ENCODE data around the gene SLC24A1. TPM values are rescaled to one million over a fixed set of nuclear protein-coding genes. Genes with fewer than 3 reads are reported as not detected.

SLC24A1 gene
- total and polyA plus RNA-seq, 4 donors, result 4.8 to 13.5 (median 7.4) TPM

- Histone ChIP-seq H3K9me3 (ENCODE audit: control insufficient read depth, low read length) (no peaks in the 10 kb centered on the region), H3K36me3 (ENCODE audit: control insufficient read depth in 1 of 2, insufficient read depth in 2 of 2, low read length in 1 of 2) (peaks cover 2 to 5% of the 10 kb centered on the region in 2 donors), H3K4me3 (ENCODE audit: low read length in 2 of 2) (no peak overlapping the region), H3K27me3 (ENCODE audit: control insufficient read depth in 1 of 2, insufficient read depth in 2 of 2, low read length in 1 of 2) (no peaks in the 10 kb centered on the region), H3K27ac (ENCODE audit: low read depth in 1 of 2, low read length in 2 of 2) (no peak overlapping the region), H3K4me1 (ENCODE audit: control insufficient read depth in 1 of 2, insufficient read depth in 2 of 2, low read length in 2 of 2) (no peaks in the 10 kb centered on the region)
- WGBS, 2 donors, result 88 to 90% methylated on average over 3 of the region's 3 CpGs
- DNase-seq, result no peak
- intact Hi-C loops (cut with DNase I), result no loop called here
- ATAC-seq (ENCODE audit: low FRiP score), result no peak
Measured at GRCh38 chr15:65666257-65666656, 44.5 kb downstream of the SLC24A1 start.

- no peak overlapping the region for H3K27ac ChIP-seq (ENCODE audit: low read depth in 1 of 2, low read length in 2 of 2)
- no peak for DNase-seq
- no peak overlapping the region for H3K4me3 ChIP-seq (ENCODE audit: low read length in 2 of 2)
- intact Hi-C loops (cut with DNase I), result no loop called here
- H3K27me3 ChIP-seq (ENCODE audit: control insufficient read depth in 1 of 2, insufficient read depth in 2 of 2, low read length in 1 of 2), result no peaks in the 10 kb centered on the region
- H3K36me3 ChIP-seq (ENCODE audit: control insufficient read depth in 1 of 2, insufficient read depth in 2 of 2, low read length in 1 of 2), result no peaks in the 10 kb centered on the region
- no peaks in the 10 kb centered on the region for H3K4me1 ChIP-seq (ENCODE audit: control insufficient read depth in 1 of 2, insufficient read depth in 2 of 2, low read length in 2 of 2)
- WGBS, 2 donors, result 77 to 83% methylated on average over 1 of the region's 1 CpG
- no peaks in the 10 kb centered on the region for H3K9me3 ChIP-seq (ENCODE audit: control insufficient read depth, low read length)
- no peak for ATAC-seq (ENCODE audit: low FRiP score)
Measured at GRCh38 chr15:65675551-65675950, 53.8 kb downstream of the SLC24A1 start.

DNA sequence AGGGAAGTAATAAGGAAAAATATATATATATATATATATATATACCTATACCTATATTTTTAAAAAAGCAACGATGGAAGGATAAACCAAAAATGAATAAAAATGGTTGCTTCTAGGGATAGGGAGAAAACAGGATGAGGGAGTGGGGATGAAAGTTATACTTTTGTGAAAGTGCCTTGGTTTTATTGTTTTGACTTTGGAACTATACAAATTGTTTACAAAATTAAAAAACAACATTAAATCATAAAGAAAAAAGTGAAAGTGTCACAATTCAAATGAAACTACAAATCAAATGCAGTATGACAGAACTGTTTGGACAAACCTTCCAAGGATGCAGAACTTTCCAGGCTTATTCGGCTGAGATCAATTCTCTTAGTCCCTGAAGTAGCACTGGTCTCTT, 54.4 kb downstream of the SLC24A1 start:
- no peaks in the 10 kb centered on the region for H3K36me3 ChIP-seq (ENCODE audit: control insufficient read depth in 1 of 2, insufficient read depth in 2 of 2, low read length in 1 of 2)
- no peak overlapping the region for H3K4me3 ChIP-seq (ENCODE audit: low read length in 2 of 2)
- no peaks in the 10 kb centered on the region for H3K9me3 ChIP-seq (ENCODE audit: control insufficient read depth, low read length)
- intact Hi-C loops (cut with DNase I), result no loop called here
- DNase-seq, result no peak
- H3K4me1 ChIP-seq (ENCODE audit: control insufficient read depth in 1 of 2, insufficient read depth in 2 of 2, low read length in 2 of 2), result no peaks in the 10 kb centered on the region
- H3K27ac ChIP-seq (ENCODE audit: low read depth in 1 of 2, low read length in 2 of 2), result no peak overlapping the region
- 80 to 91% methylated on average over 2 of the region's 2 CpGs for WGBS, 2 donors
- no peaks in the 10 kb centered on the region for H3K27me3 ChIP-seq (ENCODE audit: control insufficient read depth in 1 of 2, insufficient read depth in 2 of 2, low read length in 1 of 2)
- ATAC-seq (ENCODE audit: low FRiP score), result no peak

- ATAC-seq (ENCODE audit: low FRiP score), result no peak
- WGBS, 2 donors, result 97 to 100% methylated on average over 1 of the region's 1 CpG
- intact Hi-C loops (cut with DNase I), result no loop called here
Measured at GRCh38 chr15:65680544-65680943, 58.8 kb downstream of the SLC24A1 start.

DNA sequence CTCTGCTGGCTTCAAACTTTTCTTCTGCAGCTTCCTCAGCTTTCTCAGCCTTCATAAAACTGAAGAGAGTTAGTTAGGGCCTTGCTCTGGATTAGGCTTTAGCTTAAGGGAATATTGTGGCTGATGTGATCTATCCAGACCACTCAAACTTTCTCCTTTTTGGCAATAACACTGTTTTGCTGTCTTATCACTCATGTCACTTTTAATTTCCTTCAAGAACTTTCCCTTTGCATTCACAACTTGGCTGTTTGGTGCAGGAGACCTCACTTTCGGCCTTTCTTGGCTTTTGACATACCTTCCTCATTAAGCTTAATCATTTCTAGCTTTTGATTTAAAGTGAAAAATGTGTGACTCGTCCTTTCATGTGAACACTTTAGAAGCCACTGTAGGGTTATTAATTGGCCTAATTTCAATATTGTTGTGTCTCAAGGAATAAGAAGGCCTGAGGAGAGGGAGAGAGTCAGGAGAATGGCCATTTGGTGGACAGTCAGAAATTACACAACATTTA, 60.7 kb downstream of the SLC24A1 start:
- Histone ChIP-seq H3K4me1 (ENCODE audit: control insufficient read depth in 1 of 2, insufficient read depth in 2 of 2, low read length in 2 of 2) (no peaks in the 10 kb centered on the region), H3K36me3 (ENCODE audit: control insufficient read depth in 1 of 2, insufficient read depth in 2 of 2, low read length in 1 of 2) (no peaks in the 10 kb centered on the region), H3K9me3 (ENCODE audit: control insufficient read depth, low read length) (no peaks in the 10 kb centered on the region), H3K27ac (ENCODE audit: low read depth in 1 of 2, low read length in 2 of 2) (no peak overlapping the region), H3K4me3 (ENCODE audit: low read length in 2 of 2) (no peak overlapping the region), H3K27me3 (ENCODE audit: control insufficient read depth in 1 of 2, insufficient read depth in 2 of 2, low read length in 1 of 2) (no peaks in the 10 kb centered on the region)
- WGBS, 2 donors, result 62 to 63% methylated on average over 2 of the region's 2 CpGs
- intact Hi-C loops (cut with DNase I), result no loop called here
- DNase-seq (no peak), ATAC-seq (ENCODE audit: low FRiP score) (no peak)

More at GRCh38 chr15:65680544-65680943, 58.8 kb downstream of the SLC24A1 start:
- no peaks in the 10 kb centered on the region for H3K4me1 ChIP-seq (ENCODE audit: control insufficient read depth in 1 of 2, insufficient read depth in 2 of 2, low read length in 2 of 2)
- H3K9me3 ChIP-seq (ENCODE audit: control insufficient read depth, low read length), result no peaks in the 10 kb centered on the region
- no peaks in the 10 kb centered on the region for H3K27me3 ChIP-seq (ENCODE audit: control insufficient read depth in 1 of 2, insufficient read depth in 2 of 2, low read length in 1 of 2)
- no peak for DNase-seq
- no peak overlapping the region for H3K4me3 ChIP-seq (ENCODE audit: low read length in 2 of 2)
- no peaks in the 10 kb centered on the region for H3K36me3 ChIP-seq (ENCODE audit: control insufficient read depth in 1 of 2, insufficient read depth in 2 of 2, low read length in 1 of 2)
- no peak overlapping the region for H3K27ac ChIP-seq (ENCODE audit: low read depth in 1 of 2, low read length in 2 of 2)

GRCh38 chr15:65688462-65688861, 66.7 kb downstream of the SLC24A1 start:
- no peaks in the 10 kb centered on the region for H3K27me3 ChIP-seq (ENCODE audit: control insufficient read depth in 1 of 2, insufficient read depth in 2 of 2, low read length in 1 of 2)
- intact Hi-C loops (cut with DNase I), result no loop called here
- no peak for DNase-seq
- H3K36me3 ChIP-seq (ENCODE audit: control insufficient read depth in 1 of 2, insufficient read depth in 2 of 2, low read length in 1 of 2), result no peaks in the 10 kb centered on the region
- no peak overlapping the region for H3K4me3 ChIP-seq (ENCODE audit: low read length in 2 of 2)
- 89 to 98% methylated on average over 1 of the region's 1 CpG for WGBS, 2 donors
- no peak for ATAC-seq (ENCODE audit: low FRiP score)
- H3K9me3 ChIP-seq (ENCODE audit: control insufficient read depth, low read length), result no peaks in the 10 kb centered on the region
- H3K27ac ChIP-seq (ENCODE audit: low read depth in 1 of 2, low read length in 2 of 2), result no peak overlapping the region
- H3K4me1 ChIP-seq (ENCODE audit: control insufficient read depth in 1 of 2, insufficient read depth in 2 of 2, low read length in 2 of 2), result no peaks in the 10 kb centered on the region

DNA sequence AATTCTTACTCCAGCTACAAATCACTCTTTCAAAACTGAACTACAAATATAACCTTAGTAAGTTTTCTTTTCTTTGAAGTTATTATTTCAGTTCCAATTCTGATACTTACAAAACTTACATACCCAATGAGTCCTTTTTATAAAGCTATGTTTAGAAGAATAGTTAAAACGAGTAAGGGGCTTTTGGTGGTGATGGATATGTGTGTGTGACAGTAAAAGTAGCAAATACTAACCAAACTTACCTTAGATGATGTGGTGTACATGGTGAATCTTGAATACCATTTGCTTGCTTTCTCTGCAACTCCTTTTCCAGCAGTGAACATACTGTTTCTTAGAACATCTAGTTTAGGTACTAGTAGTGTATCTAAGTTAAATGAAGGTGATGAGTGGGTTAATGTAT, 68.4 kb downstream of the SLC24A1 start:
- ATAC-seq (ENCODE audit: low FRiP score) (no peak), DNase-seq (no peak)
- Histone ChIP-seq H3K36me3 (ENCODE audit: control insufficient read depth in 1 of 2, insufficient read depth in 2 of 2, low read length in 1 of 2) (no peaks in the 10 kb centered on the region), H3K4me3 (ENCODE audit: low read length in 2 of 2) (no peak overlapping the region), H3K27me3 (ENCODE audit: control insufficient read depth in 1 of 2, insufficient read depth in 2 of 2, low read length in 1 of 2) (no peaks in the 10 kb centered on the region), H3K27ac (ENCODE audit: low read depth in 1 of 2, low read length in 2 of 2) (no peak overlapping the region), H3K4me1 (ENCODE audit: control insufficient read depth in 1 of 2, insufficient read depth in 2 of 2, low read length in 2 of 2) (no peaks in the 10 kb centered on the region), H3K9me3 (ENCODE audit: control insufficient read depth, low read length) (no peaks in the 10 kb centered on the region)
- intact Hi-C loops (cut with DNase I), result no loop called here
- WGBS, 2 donors, result 67 to 76% methylated on average over 1 of the region's 1 CpG

- no peaks in the 10 kb centered on the region for H3K4me1 ChIP-seq (ENCODE audit: control insufficient read depth in 1 of 2, insufficient read depth in 2 of 2, low read length in 2 of 2)
- no peak for DNase-seq
- H3K4me3 ChIP-seq (ENCODE audit: low read length in 2 of 2), result no peak overlapping the region
- intact Hi-C loops (cut with DNase I), result no loop called here
- ATAC-seq (ENCODE audit: low FRiP score), result no peak
- 89 to 91% methylated on average over 4 of the region's 4 CpGs for WGBS, 2 donors
- H3K36me3 ChIP-seq (ENCODE audit: control insufficient read depth in 1 of 2, insufficient read depth in 2 of 2, low read length in 1 of 2), result no peaks in the 10 kb centered on the region
- H3K27me3 ChIP-seq (ENCODE audit: control insufficient read depth in 1 of 2, insufficient read depth in 2 of 2, low read length in 1 of 2), result no peaks in the 10 kb centered on the region
- H3K27ac ChIP-seq (ENCODE audit: low read depth in 1 of 2, low read length in 2 of 2), result no peak overlapping the region
- H3K9me3 ChIP-seq (ENCODE audit: control insufficient read depth, low read length), result no peaks in the 10 kb centered on the region
Measured at GRCh38 chr15:65690778-65691177, 69.0 kb downstream of the SLC24A1 start.

- H3K9me3 ChIP-seq (ENCODE audit: control insufficient read depth, low read length), result no peaks in the 10 kb centered on the region
Measured at GRCh38 chr15:65695081-65695480, 73.3 kb downstream of the SLC24A1 start.

More at GRCh38 chr15:65695081-65695480, 73.3 kb downstream of the SLC24A1 start:
- ATAC-seq (ENCODE audit: low FRiP score) (no peak), DNase-seq (no peak)
- WGBS, 2 donors, result 90 to 93% methylated on average over 2 of the region's 2 CpGs
- Histone ChIP-seq H3K4me3 (ENCODE audit: low read length in 2 of 2) (no peak overlapping the region), H3K27me3 (ENCODE audit: control insufficient read depth in 1 of 2, insufficient read depth in 2 of 2, low read length in 1 of 2) (no peaks in the 10 kb centered on the region), H3K27ac (ENCODE audit: low read depth in 1 of 2, low read length in 2 of 2) (no peak overlapping the region), H3K36me3 (ENCODE audit: control insufficient read depth in 1 of 2, insufficient read depth in 2 of 2, low read length in 1 of 2) (no peaks in the 10 kb centered on the region), H3K4me1 (ENCODE audit: control insufficient read depth in 1 of 2, insufficient read depth in 2 of 2, low read length in 2 of 2) (no peaks in the 10 kb centered on the region)
- intact Hi-C loops (cut with DNase I), result no loop called here

Data from aorta (tissue), 5 donors.